Measurements from ENCODE around the gene SPAAR. TPM values are rescaled to one million over a fixed set of nuclear protein-coding genes. Genes with fewer than 3 reads are reported as not detected.
"Not testable (repeated sequence)": the region's sequence is repeated elsewhere in the genome, so short reads cannot be mapped to it uniquely, and the experiment has no call there.

SPAAR gene
- polyA plus RNA-seq, 2 of the 4 experiments (the other 2 are of a cell fraction) = not detected

DNA sequence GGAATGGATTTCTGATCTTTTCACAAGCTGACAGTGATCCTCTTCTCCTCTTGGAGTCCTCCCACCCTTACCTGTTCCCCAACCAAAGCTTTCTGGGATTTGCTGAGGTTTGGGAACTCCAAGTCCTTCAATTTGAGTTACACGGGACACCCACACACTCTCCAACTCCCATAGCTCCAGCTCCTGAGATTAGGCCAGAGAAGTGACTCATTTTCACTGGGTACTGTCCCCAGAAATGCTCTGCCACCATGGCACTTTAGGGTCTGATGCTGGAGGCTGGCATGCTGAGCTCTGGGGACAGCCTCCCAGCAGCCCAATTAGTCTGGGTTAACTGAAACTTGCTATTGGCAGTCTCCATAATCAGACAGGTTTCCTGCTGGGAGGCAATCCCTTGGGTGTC, 17.2 kb upstream of the SPAAR start:
- DNase-seq (ENCODE audit: low read depth in 1 of 2, low spot score in 1 of 2) (no peak), FAIRE-seq (no peak), ATAC-seq (no peak)
- TF ChIP-seq JUN (IDR thresholded peaks at IDR 0.05) (no peak), CBX2 (IDR thresholded peaks at IDR 0.05; ENCODE audit: borderline replicate concordance, low read depth) (no peak)
- H3K27ac ChIP-seq = no peak overlapping the region
- no peaks in the 10 kb centered on the region for H3K4me1 ChIP-seq
- 94% methylated on average over 1 of the region's 1 CpG for WGBS (ENCODE audit: missing lambda C conversion rate)
- ChIA-PET CTCF (interaction anchor here (0.7 to 4.5 kb wide), 8 partner anchors 10 to 1609 kb away, joined by 3 to 33 read pairs (median 4); no protein-coding TSS in a partner anchor), POLR2A (no interaction called here)
- H3K4me2 ChIP-seq = no peak overlapping the region
- H3K9me3 ChIP-seq = no peaks in the 10 kb centered on the region
- no peak overlapping the region for H3K4me3 ChIP-seq

DNA sequence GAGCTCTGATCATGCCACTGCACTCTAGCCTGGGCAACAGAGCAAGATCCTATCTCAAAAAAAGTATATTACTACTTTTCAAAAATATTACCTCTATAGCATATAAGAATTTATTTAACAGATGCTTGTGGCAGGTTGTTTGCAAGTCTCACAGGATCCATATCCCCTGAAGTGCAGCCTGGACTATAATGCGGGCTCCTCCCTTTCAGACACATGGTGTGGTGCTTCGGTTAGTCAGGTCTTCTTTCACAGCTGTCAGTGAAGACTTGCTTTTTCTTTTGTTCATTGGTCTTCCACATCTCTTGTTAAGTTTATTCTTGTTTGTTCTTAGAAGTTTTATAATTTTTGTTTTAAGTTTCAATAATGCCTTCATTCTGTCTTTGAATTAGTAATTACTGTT, 12.7 kb upstream of the SPAAR start:
- ATAC-seq (no peak), DNase-seq (ENCODE audit: low read depth in 1 of 2, low spot score in 1 of 2) (no peak), FAIRE-seq (no peak)
- Histone ChIP-seq H3K4me2 (no peak overlapping the region), H3K4me1 (no peaks in the 10 kb centered on the region), H3K4me3 (no peak overlapping the region), H3K27ac (no peak overlapping the region), H3K9me3 (no peaks in the 10 kb centered on the region)
- no peak for TF ChIP-seq CHD4 (IDR thresholded peaks at IDR 0.05; ENCODE audit: borderline replicate concordance)
- no peak for TF ChIP-seq TP53 (CRISPR knock-in tag; IDR thresholded peaks at IDR 0.05)
- TF ChIP-seq ZFP36 (IDR thresholded peaks at IDR 0.05; ENCODE audit: borderline replicate concordance, partially characterized antibody) = no peak
- no peak for TF ChIP-seq NFE2L2 (conservative IDR thresholded peaks at IDR 0.05; ENCODE audit: low read length)
- TF ChIP-seq RARB (CRISPR knock-in tag; IDR thresholded peaks at IDR 0.05) = no peak
- TF ChIP-seq, protein P1, sequence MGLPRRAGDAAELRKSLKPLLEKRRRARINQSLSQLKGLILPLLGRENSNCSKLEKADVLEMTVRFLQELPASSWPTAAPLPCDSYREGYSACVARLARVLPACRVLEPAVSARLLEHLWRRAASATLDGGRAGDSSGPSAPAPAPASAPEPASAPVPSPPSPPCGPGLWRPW (IDR thresholded peaks at IDR 0.05) = no peak
- no peak for TF ChIP-seq KDM5A (IDR thresholded peaks at IDR 0.05)
- WGBS (ENCODE audit: missing lambda C conversion rate) = 86% methylated on average over 2 of the region's 2 CpGs
- ChIA-PET POLR2A (no interaction called here), CTCF (interaction anchor here (0.8 to 5.9 kb wide), 10 partner anchors 9 to 128 kb away, joined by 3 to 39 read pairs (median 5); no protein-coding TSS in a partner anchor)

DNA sequence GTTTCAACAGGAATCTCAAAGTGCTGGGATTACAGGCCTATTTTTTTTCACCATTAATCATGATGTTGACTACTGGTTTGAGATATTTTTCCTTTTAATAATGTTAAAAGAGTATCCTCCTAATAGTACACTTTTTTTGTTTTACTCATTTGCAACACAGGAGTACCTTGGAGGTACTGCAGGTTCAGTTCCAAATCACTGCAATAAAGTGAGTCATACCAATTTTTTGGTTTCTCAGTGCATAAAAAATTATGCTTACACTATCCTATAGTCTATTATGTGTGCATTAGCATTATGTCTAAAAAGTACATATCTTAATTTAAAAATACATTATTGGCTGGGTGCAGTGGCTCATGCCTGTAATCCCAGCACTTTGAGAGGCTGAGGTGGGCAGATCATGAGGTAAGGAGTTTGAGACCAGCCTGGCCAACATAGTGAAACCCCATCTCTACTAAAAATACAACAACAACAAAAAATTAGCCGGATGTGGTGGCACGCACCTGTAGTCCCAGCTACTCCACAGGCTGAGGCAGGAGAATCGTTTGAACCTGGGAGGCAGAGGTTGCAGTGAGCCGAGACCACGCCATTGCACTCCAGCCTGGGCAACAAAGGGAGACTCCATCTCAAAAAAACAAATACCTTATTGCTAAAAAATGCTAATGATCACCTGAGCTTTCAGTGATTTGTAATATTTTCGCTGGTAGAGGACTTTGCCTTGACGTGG, 11.8 kb upstream of the SPAAR start:
- H3K4me3 ChIP-seq; H3K9me3 ChIP-seq; H3K27ac ChIP-seq; H3K4me1 ChIP-seq; H3K4me2 ChIP-seq; ATAC-seq; FAIRE-seq; POLR2A ChIA-PET; DNase-seq (ENCODE audit: low read depth in 1 of 2, low spot score in 1 of 2); TF ChIP-seq FOSL2 (IDR thresholded peaks at IDR 0.05): not testable (repeated sequence)
- CTCF ChIA-PET = interaction anchor here (0.7 to 5.9 kb wide), 11 partner anchors 8 to 141 kb away, joined by 3 to 39 read pairs (median 5); no protein-coding TSS in a partner anchor
- WGBS (ENCODE audit: missing lambda C conversion rate) = 50% methylated on average over 7 of the region's 7 CpGs
- peak; percentile 24; the same call in 1 of the 2 replicates for TF ChIP-seq FOSL2 (CRISPR knock-in tag; IDR thresholded peaks at IDR 0.05)

DNA sequence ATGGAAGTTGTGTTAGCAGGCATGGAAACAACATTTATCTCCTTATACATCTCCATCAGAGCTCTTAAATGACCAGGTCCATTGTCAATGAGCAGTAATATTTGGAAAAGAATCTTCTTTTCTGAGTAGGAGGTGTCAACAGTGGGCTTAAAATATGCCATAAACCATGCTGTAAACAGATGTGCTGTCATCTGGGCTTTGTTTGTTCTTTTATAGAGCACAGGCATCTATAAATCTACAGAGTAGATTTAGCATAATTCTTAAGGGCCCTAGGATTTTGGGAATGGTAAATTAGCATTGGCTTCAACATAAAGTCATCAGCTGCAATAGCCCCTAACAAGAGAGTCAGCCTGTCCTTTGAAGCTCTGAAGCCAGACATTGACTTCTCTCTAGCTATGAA, 11.0 kb upstream of the SPAAR start:
- no peak overlapping the region for H3K4me3 ChIP-seq
- ChIA-PET POLR2A (interaction anchor here (0.8 kb wide), 1 partner anchor 48 kb away, joined by 3 read pairs; no protein-coding TSS in a partner anchor), CTCF (interaction anchor here (0.6 to 5.9 kb wide), 9 partner anchors 10 to 108 kb away, joined by 3 to 39 read pairs (median 5); no protein-coding TSS in a partner anchor)
- no peak overlapping the region for H3K27ac ChIP-seq
- DNase-seq (ENCODE audit: low read depth in 1 of 2, low spot score in 1 of 2) (no peak), ATAC-seq (no peak), FAIRE-seq (no peak)
- no peaks in the 10 kb centered on the region for H3K9me3 ChIP-seq
- H3K4me1 ChIP-seq = peaks cover 4% of the 10 kb centered on the region; the same call in 1 of the 3 replicates
- no peak overlapping the region for H3K4me2 ChIP-seq
- TF ChIP-seq RNF2 (IDR thresholded peaks at IDR 0.05; ENCODE audit: borderline replicate concordance, low read depth) (no peak), CBX8 (IDR thresholded peaks at IDR 0.05) (no peak), ESRRA (IDR thresholded peaks at IDR 0.05; ENCODE audit: borderline replicate concordance, low read length) (no peak), NFE2L2 (conservative IDR thresholded peaks at IDR 0.05; ENCODE audit: low read length) (no peak), SMC3 (IDR thresholded peaks at IDR 0.05) (no peak)
- TF ChIP-seq, protein P2, sequence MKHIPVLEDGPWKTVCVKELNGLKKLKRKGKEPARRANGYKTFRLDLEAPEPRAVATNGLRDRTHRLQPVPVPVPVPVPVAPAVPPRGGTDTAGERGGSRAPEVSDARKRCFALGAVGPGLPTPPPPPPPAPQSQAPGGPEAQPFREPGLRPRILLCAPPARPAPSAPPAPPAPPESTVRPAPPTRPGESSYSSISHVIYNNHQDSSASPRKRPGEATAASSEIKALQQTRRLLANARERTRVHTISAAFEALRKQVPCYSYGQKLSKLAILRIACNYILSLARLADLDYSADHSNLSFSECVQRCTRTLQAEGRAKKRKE (CRISPR knock-in tag; IDR thresholded peaks at IDR 0.05; ENCODE audit: low read depth) = no peak
- TF ChIP-seq, protein P3, sequence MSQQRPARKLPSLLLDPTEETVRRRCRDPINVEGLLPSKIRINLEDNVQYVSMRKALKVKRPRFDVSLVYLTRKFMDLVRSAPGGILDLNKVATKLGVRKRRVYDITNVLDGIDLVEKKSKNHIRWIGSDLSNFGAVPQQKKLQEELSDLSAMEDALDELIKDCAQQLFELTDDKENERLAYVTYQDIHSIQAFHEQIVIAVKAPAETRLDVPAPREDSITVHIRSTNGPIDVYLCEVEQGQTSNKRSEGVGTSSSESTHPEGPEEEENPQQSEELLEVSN (IDR thresholded peaks at IDR 0.05; ENCODE audit: borderline replicate concordance, low read depth) = no peak

Measured in A549 (cell line).